Measurements from ENCODE around the gene NAPSA. TPM values are rescaled to one million over a fixed set of nuclear protein-coding genes. Genes with fewer than 3 reads are reported as not detected.

The NAPSA gene
- polyA plus RNA-seq, 1 donor from 2014 or later: 4.2 TPM

DNA sequence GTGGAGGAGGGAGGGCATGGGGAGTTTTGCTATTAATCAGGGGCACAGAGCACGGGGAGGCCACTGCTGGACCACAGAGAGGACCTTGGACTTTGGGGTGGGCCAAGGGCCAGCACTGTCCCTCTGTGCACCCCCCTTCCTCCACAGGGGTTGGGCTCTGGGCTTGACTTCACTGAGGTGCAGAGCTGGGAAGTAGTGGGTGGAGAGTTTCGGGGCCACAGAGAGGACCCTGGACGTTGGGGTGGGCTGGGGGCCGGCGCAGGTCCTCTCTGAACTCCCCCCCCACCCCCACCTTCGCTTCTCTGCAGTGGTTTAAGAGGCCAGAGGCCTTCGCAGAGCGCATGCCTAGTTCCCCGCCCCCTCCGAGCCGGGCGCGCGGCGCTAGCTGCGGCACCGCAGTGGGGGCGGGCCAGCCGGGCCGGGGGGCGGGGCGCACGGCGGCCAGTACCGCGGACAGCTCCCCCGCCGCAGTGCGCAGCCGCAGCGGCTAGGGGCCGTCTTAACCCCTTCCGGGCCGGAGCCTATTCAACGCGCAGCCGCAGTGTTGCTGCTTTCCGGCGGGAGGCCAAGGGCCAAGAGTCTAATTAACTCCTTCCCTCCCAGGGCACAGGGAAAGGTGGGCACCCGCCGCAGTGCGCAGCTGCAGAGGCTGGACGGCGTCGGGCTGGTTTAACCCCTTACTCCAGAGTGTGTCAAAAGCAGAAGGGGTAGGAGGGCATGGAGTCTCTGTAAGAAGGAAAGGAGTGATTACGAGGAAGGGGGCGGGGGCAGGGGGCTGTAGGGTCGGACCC, 39.9 kb downstream of the NAPSA start:
- Mint-ChIP-seq H3K36me3 (peaks cover 16% of the 10 kb centered on the region), H3K27ac (peak overlapping the region in 1 of 3 donors; percentile 19), H3K4me1 (peaks cover 13 to 29% (median 21%) of the 10 kb centered on the region in 3 donors), H3K9me3 (peaks cover 0 to 4% (median 0%) of the 10 kb centered on the region in 3 donors), H3K27me3 (peaks cover 13% of the 10 kb centered on the region), H3K4me3 (peak overlapping the region in 3 of 4 donors; percentile 43 to 73 (median 55))

DNA sequence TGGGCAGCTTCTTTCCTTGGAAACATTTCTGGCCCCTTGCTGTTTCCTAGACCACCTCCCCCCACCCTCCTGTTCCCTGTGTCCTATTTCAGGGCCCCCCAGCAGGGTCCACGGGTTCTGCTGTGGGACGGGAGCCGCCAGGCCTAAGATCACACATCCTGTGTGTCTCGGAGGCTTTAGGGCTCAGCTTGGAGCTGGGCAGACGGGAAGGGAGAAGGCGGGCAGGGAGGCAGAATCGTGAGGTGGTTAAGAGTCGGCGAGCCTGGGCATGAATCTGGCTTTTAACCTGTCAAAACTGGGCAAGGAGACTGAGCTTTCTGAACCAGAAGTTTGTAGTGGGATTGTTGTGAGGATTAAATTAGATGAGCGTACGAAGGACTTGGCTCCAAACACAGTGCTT, 41.1 kb downstream of the NAPSA start:
- peaks cover 16% of the 10 kb centered on the region for H3K36me3 Mint-ChIP-seq
- H3K27ac Mint-ChIP-seq: peak overlapping the region in 2 of 3 donors; percentile 19 to 32
- H3K27me3 Mint-ChIP-seq: peaks cover 13% of the 10 kb centered on the region
- no peak overlapping the region for H3K4me3 Mint-ChIP-seq
- H3K9me3 Mint-ChIP-seq: peaks cover 0 to 4% (median 0%) of the 10 kb centered on the region in 3 donors
- peaks cover 9 to 20% (median 11%) of the 10 kb centered on the region in 3 donors for H3K4me1 Mint-ChIP-seq

DNA sequence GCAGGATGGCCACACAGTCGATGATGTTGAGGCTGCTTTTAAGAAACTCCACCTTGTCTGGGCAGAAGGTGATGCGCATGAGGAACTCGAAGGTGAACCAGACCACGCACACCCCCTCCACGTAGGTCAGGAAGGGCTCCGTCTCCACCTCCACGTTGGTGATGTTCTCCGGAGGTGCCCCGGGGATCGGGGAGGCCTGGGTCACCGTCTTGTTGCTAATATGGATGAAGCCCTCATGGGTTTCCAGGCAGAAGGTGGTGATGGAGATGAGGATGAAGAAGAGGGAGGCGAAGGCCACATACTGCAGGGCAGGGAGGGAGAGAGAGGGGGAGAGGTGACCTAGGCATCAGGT, 41.7 kb downstream of the NAPSA start:
- Mint-ChIP-seq H3K27me3 (peaks cover 13% of the 10 kb centered on the region), H3K9me3 (peaks cover 0 to 4% (median 0%) of the 10 kb centered on the region in 3 donors)

DNA sequence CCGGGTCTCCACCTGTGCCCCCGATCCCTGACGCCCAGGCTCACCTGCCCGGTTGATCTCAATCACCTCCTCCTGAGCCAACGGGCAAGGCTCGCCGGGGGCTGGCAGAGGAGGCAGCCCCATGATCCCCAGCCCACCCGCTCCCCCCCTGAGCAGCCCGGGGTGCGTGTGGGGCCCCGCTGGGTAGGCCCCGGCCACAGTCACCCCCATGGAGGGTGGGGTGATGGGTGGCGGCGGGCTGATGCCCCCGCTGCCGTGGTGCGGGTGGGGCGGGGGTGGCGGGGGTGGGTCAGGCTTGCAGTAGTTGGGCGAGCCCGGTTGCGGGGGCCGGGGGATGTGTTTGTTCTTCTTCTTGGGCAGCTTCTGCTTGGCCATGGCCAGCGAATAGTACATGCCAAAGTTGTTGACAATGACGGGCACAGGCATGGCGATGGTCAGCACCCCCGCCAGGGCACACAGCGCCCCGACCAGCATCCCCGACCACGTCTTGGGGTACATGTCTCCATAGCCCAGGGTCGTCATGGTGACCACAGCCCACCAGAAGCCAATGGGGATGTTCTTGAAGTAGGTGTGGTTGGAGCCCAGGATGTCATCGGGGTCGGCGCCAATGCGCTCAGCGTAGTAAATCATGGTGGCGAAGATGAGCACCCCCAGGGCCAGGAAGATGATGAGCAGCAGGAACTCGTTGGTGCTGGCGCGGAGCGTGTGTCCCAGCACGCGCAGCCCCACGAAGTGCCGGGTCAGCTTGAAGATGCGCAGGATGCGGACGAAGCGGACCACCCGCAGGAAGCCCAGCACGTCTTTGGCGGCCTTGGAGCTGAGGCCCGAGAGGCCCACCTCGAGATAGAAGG, 42.3 kb downstream of the NAPSA start:
- peaks cover 13% of the 10 kb centered on the region for H3K27me3 Mint-ChIP-seq
- peak overlapping the region in 1 of 3 donors; percentile 92 for H3K27ac Mint-ChIP-seq
- peaks cover 6 to 19% (median 11%) of the 10 kb centered on the region in 3 donors for H3K4me1 Mint-ChIP-seq
- peaks cover 0 to 4% (median 0%) of the 10 kb centered on the region in 3 donors for H3K9me3 Mint-ChIP-seq
- no peak overlapping the region for H3K4me3 Mint-ChIP-seq
- H3K36me3 Mint-ChIP-seq: peaks cover 18% of the 10 kb centered on the region

More for the DNA sequence above, 41.7 kb downstream of the NAPSA start:
- Mint-ChIP-seq H3K27ac (peak overlapping the region in 1 of 3 donors; percentile 92), H3K4me3 (no peak overlapping the region), H3K4me1 (peaks cover 6 to 19% (median 11%) of the 10 kb centered on the region in 3 donors), H3K36me3 (peaks cover 18% of the 10 kb centered on the region)

DNA sequence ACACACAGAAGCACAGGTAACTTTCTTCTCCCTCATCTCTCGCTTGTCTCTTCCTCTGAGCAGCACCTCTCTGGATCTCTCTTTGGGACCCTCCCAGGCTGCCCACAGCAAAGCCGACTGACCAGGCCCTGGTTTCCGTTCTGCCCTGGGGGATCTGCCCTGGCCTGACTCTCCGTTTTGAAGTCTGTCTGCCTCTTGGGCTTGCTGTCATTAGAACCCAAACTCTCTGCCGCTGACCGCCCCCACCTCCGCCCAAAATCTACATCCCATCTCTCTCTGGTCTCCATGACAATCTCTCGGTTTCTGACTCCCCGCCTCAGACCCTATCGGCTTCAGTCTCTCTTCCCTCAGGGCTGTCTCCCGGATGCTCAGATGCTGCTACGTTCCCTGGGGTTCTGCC, 43.2 kb downstream of the NAPSA start:
- Mint-ChIP-seq H3K36me3 (peaks cover 18% of the 10 kb centered on the region), H3K4me3 (peak overlapping the region in 1 of 4 donors; percentile 35), H3K4me1 (peaks cover 6 to 13% (median 8%) of the 10 kb centered on the region in 3 donors), H3K27ac (peak overlapping the region in 1 of 3 donors; percentile 23), H3K9me3 (peaks cover 0 to 4% (median 0%) of the 10 kb centered on the region in 3 donors), H3K27me3 (peaks cover 7% of the 10 kb centered on the region)

DNA sequence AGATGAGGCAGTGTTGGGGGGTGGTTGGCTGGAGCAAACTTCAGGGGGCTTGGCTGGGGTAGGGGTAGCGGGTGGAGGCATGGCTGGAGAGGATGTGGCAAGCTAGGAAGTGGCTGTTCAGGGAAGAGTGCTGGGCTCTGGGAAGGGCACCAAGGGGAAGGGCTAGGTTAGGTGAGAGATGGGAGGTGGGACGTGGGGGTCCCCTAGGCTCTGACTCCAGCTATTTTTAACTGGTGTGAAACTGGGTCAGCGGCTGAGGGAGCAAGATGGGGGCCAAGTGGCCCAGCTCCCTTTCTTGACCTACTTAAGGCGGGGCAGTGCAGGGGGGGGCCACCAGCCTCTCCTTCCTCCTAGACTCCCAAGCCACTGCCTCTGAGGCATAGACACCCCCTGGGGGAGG, 43.6 kb downstream of the NAPSA start:
- peaks cover 0 to 1% (median 0%) of the 10 kb centered on the region in 3 donors for H3K9me3 Mint-ChIP-seq

DNA sequence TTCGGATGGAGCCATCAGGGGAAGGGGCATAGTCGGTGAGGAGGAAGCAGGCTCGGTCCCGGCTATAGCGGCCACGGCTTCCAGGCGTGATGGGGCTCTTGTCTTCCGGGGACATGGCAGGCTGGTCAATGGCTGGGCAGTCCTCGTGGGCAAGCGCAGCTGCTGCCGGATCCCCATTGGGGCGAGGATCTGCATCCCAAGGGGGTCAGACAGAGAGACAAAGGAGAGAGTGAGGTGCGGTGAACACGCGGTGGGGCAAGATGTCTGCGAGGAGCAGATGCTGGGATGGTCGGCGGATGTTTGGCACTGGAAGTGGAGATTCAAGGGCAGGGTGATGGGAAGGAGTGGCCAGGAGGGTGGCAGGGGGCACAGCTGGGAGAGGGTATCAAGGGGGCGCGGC, 44.8 kb downstream of the NAPSA start:
- no peak overlapping the region for H3K4me3 Mint-ChIP-seq
- peaks cover 18% of the 10 kb centered on the region for H3K36me3 Mint-ChIP-seq
- H3K27ac Mint-ChIP-seq: no peak overlapping the region
- peaks cover 0 to 6% (median 3%) of the 10 kb centered on the region in 3 donors for H3K4me1 Mint-ChIP-seq
- no peaks in the 10 kb centered on the region for H3K9me3 Mint-ChIP-seq
- H3K27me3 Mint-ChIP-seq: peaks cover 3% of the 10 kb centered on the region

More for the DNA sequence above, 43.6 kb downstream of the NAPSA start:
- peaks cover 2 to 9% (median 4%) of the 10 kb centered on the region in 3 donors for H3K4me1 Mint-ChIP-seq
- peaks cover 3% of the 10 kb centered on the region for H3K27me3 Mint-ChIP-seq
- H3K36me3 Mint-ChIP-seq: peaks cover 18% of the 10 kb centered on the region
- no peak overlapping the region for H3K27ac Mint-ChIP-seq
- H3K4me3 Mint-ChIP-seq: no peak overlapping the region

DNA sequence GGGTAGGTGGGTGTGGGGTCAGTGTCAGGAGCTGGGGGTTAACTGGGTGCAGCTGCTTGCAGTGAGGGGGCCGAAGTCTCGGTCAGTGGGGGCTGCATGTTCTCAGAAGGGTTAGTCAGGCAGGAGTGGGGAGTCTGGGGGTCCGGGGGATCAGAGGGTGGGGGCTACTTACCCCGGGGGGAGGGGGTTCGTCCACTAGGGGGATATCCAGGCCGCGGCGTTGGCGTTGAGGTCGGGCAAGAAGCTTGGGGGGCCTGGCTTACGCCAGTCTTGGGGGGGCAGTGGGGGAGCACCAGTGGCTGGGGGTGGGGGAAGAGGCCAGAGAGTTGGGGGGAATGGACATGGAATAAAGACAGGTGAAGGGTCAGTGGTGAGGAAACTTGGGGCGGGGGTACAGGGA, 45.4 kb downstream of the NAPSA start:
- Mint-ChIP-seq H3K27me3 (peaks cover 3% of the 10 kb centered on the region), H3K9me3 (no peaks in the 10 kb centered on the region), H3K4me3 (no peak overlapping the region)

DNA sequence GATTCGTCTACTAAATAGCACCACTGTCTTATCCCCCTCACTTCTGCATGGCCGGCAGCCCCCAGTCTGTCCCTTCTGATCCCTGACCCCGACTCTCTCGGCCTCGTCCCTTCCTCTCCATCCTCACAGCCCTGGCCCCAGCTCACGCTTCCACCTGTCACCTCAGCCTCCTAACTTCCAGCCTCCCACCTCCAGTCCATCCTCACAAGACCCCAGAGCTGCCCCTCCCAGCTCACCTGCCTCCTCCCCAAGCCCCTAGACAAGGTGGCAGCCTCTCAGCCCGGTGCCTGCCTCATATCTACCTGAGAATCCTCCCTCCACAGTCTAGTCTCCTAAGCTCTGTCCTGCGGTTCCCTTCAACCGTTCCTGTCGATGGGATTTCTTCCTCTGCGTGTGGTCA, 46.3 kb downstream of the NAPSA start:
- peaks cover 13% of the 10 kb centered on the region for H3K36me3 Mint-ChIP-seq

More for the DNA sequence above, 45.4 kb downstream of the NAPSA start:
- Mint-ChIP-seq H3K27ac (no peak overlapping the region), H3K36me3 (peaks cover 18% of the 10 kb centered on the region), H3K4me1 (peaks cover 0 to 6% (median 3%) of the 10 kb centered on the region in 3 donors)

DNA sequence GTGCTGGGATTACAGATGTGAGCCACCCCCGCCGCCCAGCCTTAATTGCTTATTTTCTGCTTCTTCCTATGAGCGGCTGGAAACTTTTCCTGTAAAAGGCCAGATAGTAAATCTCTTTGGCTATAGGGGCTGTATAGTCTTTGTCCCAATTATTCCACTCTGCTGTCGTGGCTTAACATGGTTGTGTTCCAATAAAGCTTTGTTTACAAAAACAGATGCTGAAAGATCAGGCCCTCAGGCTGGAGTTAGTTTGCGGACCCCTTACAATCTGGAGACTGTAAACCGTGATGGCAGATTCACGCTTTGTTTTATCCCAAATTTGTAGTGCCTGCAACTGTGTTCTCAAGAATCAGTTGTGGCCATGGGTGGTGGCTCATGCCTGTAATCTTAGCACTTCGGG, 47.0 kb downstream of the NAPSA start:
- Mint-ChIP-seq H3K9me3 (peaks cover 0 to under 1% (median 0%) of the 10 kb centered on the region in 3 donors), H3K27ac (no peak overlapping the region), H3K27me3 (peaks cover 12% of the 10 kb centered on the region), H3K4me3 (no peak overlapping the region), H3K4me1 (peaks cover 6 to 8% (median 8%) of the 10 kb centered on the region in 3 donors), H3K36me3 (peaks cover 13% of the 10 kb centered on the region)

More for the DNA sequence above, 46.3 kb downstream of the NAPSA start:
- H3K4me3 Mint-ChIP-seq: peak overlapping the region in 1 of 4 donors; percentile 39
- peaks cover 0 to 8% (median 7%) of the 10 kb centered on the region in 3 donors for H3K4me1 Mint-ChIP-seq
- H3K27me3 Mint-ChIP-seq: peaks cover 6% of the 10 kb centered on the region
- H3K9me3 Mint-ChIP-seq: no peaks in the 10 kb centered on the region
- H3K27ac Mint-ChIP-seq: no peak overlapping the region

DNA sequence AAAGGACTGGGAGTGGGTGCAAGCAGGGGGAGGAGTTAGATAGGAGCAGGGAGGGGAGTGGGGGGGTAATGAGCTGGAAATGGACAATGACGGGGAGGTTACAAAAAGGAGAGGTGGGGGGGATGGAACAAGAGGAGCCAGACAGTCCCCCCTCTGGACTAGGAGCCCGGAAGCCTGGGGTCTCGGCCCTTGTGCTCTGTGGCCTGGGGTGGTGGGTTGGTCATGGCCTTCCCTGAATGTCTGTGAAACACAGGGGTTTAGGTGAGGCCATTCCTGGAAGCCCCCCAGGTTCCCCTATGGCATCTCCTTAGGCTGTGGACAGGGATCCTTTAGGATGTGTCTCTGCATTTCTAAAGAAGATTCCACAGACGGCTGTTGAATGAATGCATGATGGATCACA, 48.3 kb downstream of the NAPSA start:
- H3K27me3 Mint-ChIP-seq: peaks cover 19% of the 10 kb centered on the region
- H3K4me3 Mint-ChIP-seq: no peak overlapping the region
- H3K4me1 Mint-ChIP-seq: peaks cover 7 to 11% (median 10%) of the 10 kb centered on the region in 3 donors
- H3K27ac Mint-ChIP-seq: no peak overlapping the region
- H3K9me3 Mint-ChIP-seq: peaks cover 0 to 3% (median 0%) of the 10 kb centered on the region in 3 donors
- H3K36me3 Mint-ChIP-seq: peaks cover 7% of the 10 kb centered on the region

DNA sequence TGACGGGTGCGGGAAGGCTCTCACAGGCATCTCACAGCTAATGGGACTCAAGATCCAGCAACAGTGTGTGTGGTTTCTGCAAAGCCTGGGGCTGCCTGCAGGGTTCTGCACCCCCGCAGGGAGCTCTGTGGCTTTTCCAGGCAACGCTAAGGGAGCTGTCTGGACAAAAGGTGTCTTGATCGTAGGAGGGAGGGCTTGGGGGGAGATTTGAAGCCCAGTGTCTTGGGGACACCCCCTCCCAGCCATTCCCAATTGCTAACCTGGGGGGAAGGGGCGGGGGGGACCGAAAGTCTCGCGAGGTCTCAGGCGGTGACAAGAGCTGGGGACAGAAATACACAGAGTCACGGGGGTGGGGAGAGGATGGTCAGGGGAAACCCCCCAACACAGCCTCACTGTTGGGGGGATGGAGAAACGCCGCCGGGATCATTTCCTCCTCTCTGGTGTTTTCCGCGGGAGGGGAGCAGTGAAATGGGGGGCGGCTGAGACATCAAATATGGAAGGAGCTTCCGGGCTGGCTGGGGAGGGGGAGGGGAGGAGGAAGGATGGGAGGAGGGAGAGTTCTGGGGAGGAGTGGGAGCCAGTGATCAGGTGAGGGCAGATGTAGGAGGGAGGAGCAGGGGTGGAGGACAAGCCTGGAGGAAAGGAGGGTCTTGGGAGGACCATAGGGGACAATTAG, 49.5 kb downstream of the NAPSA start:
- H3K27me3 Mint-ChIP-seq: peaks cover 27% of the 10 kb centered on the region
- peaks cover 5 to 11% (median 10%) of the 10 kb centered on the region in 3 donors for H3K4me1 Mint-ChIP-seq
- H3K4me3 Mint-ChIP-seq: peak overlapping the region in 1 of 4 donors; percentile 68
- H3K9me3 Mint-ChIP-seq: peaks cover 0 to 3% (median 0%) of the 10 kb centered on the region in 3 donors
- H3K27ac Mint-ChIP-seq: peak overlapping the region in 1 of 3 donors; percentile 10
- peaks cover 5% of the 10 kb centered on the region for H3K36me3 Mint-ChIP-seq

DNA sequence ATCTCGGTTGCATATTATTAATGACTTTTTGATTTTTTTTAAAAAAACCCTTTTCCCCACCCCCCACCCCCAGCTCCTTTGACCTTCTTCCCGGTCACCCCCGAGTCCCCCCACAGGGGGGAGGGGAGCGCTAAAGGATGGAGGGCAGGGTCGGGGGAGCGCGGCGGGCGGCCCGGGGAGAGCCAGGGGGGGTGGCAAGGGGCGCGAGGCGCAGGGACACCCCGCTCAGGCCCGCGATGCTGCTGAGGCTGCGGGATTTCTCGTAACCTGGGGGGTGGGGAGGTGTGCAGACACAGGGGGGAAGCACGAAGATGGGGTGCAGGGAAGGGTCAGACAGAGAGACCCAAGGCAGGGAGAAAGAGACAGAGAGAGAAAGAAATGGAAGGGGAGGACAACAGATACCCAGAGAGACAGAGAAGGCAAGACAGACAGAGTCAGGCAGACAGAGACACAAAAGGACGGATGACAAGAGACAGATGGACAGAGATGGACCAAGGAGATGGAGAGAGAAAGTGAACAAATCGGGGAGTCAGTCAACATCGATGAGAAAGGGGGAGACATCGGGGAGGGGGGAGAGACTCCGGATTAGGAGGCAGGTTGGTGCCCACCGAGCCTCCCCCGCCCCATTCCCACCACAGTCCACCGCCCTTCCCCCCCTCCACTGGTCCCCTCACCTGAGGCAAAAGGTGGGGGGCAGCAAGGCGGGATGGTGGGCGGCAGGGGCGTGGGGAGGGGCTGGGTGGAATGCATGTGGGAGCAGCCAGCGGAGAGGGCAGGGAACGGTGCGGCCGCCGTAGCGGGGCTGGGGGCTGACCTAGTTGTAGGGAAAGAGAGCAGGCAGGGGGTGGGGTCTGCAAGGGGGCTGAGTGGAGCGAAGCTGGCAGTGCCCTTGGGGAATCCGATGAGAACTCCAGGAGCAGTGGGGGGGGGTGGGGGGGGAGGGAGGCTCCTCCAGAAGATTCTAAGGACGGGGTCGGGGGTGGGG, 50.4 kb downstream of the NAPSA start:
- Mint-ChIP-seq H3K27ac (no peak overlapping the region), H3K36me3 (peaks cover 3% of the 10 kb centered on the region), H3K4me3 (no peak overlapping the region), H3K27me3 (peaks cover 35% of the 10 kb centered on the region), H3K9me3 (peaks cover 0 to 3% (median 0%) of the 10 kb centered on the region in 3 donors), H3K4me1 (peaks cover 5 to 11% (median 10%) of the 10 kb centered on the region in 3 donors)

All from IgD-negative memory B cell (primary cell).